GM12864 (cell line): Measurements from ENCODE around the gene PTPN7.

ENCODE experiments used
- DNase-seq: peaks from one replicate; pipeline ENCODE4 v3.0.0-alpha.2; 2011; ENCODE audit warnings: low read depth
- H3K4me3 ChIP-seq: 2 replicates; pipeline ENCODE4 v1.5.1; 2011; ENCODE audit warnings: mild to moderate bottlenecking, low read depth, low read length, control low read depth
- CTCF ChIP-seq: IDR thresholded peaks from 2 replicates; pipeline ENCODE4 v1.5.1; 2011; ENCODE audit warnings: low read depth, mild to moderate bottlenecking, moderate library complexity, low read length, control low read depth, inconsistent platforms; ENCODE audit errors: missing control alignments

Gene PTPN7

GRCh38 chr1:202161151-202162046 lies 997 bp upstream of the PTPN7 start:
- no peak for DNase-seq
- TF ChIP-seq CTCF = no peak
- peak overlapping the region; percentile 86 for H3K4me3 ChIP-seq

- DNase-seq = no peak
- H3K4me3 ChIP-seq = peak overlapping the region; percentile 86
- TF ChIP-seq CTCF = no peak
These were observed 649 bp downstream of the PTPN7 start for GRCh38 chr1:202159534-202160371.

- H3K4me3 ChIP-seq = peak overlapping the region; percentile 86
- no peak for DNase-seq
- TF ChIP-seq CTCF = peak; percentile 59
These were observed 1.4 kb downstream of the PTPN7 start for GRCh38 chr1:202158810-202159533.

- TF ChIP-seq CTCF = no peak
- no peak overlapping the region for H3K4me3 ChIP-seq
- no peak for DNase-seq
These were observed 2.5 kb downstream of the PTPN7 start for GRCh38 chr1:202157945-202158344.

- no peak overlapping the region for H3K4me3 ChIP-seq
- no peak for DNase-seq
- TF ChIP-seq CTCF = no peak
These were observed 3.8 kb downstream of the PTPN7 start for GRCh38 chr1:202156590-202156989.

GRCh38 chr1:202155478-202156021 lies 4.9 kb downstream of the PTPN7 start:
- no peak for DNase-seq
- TF ChIP-seq CTCF = no peak
- no peak overlapping the region for H3K4me3 ChIP-seq
